A673 (cell line): Measurements from ENCODE around the gene SHISA4. TPM values are rescaled to one million over a fixed set of nuclear protein-coding genes. Genes with fewer than 3 reads are reported as not detected.

Experiments
- BruUV-seq: library from RNA; stranded (reverse); fragments of 400-500 nt; replicated peaks from 2 replicates; lab custom pipeline; 2021; lab: Mats Ljungman, UMichigan
- CTCF ChIA-PET: fragments of 300-600 bp; sonication (Branson Sonifier 250); formaldehyde crosslinking; loops from one replicate; lab custom pipeline; 2022; ENCODE audit warnings: antibody characterized with exemption; lab: Charles Lee
- POLR2A ChIA-PET: fragments of 300-600 bp; sonication (Branson Sonifier 250); formaldehyde crosslinking; loops from one replicate; lab custom pipeline; 2022; ENCODE audit warnings: antibody characterized with exemption; ENCODE audit not compliant: low non-redundant PET; lab: Charles Lee
- DNase-seq: peaks from one replicate; pipeline ENCODE4 v3.0.0-alpha.2; 2015; ENCODE audit warnings: low spot score
- H3K27ac ChIP-seq: fragments of 200-600 bp; sonication (generic); 2 replicates; pipeline ENCODE4 v1.5.1; 2016; ENCODE audit warnings: mixed run types, low read depth, mild to moderate bottlenecking, mixed read lengths, antibody characterized with exemption, low read length; ENCODE audit not compliant: poor library complexity, severe bottlenecking
- H3K27me3 ChIP-seq: fragments of 200-600 bp; sonication (generic); replicated peaks from 2 replicates; pipeline ENCODE4 v1.6.1; 2017; ENCODE audit warnings: mixed run types, low read depth, mild to moderate bottlenecking, mixed read lengths, antibody characterized with exemption, low read length; ENCODE audit not compliant: insufficient read depth, poor library complexity
- H3K36me3 ChIP-seq: fragments of 200-600 bp; sonication (generic); 2 replicates; pipeline ENCODE4 v1.6.1; 2016; ENCODE audit warnings: mixed run types, mild to moderate bottlenecking, mixed read lengths, antibody characterized with exemption, low read length; ENCODE audit not compliant: insufficient read depth, poor library complexity, severe bottlenecking
- H3K4me1 ChIP-seq: fragments of 200-600 bp; sonication (generic); 2 replicates; pipeline ENCODE4 v1.6.1; 2017; ENCODE audit warnings: mixed run types, mild to moderate bottlenecking, mixed read lengths, antibody characterized with exemption, low read length; ENCODE audit not compliant: insufficient read depth, poor library complexity, severe bottlenecking
- H3K4me3 ChIP-seq: fragments of 200-600 bp; sonication (generic); 2 replicates; pipeline ENCODE4 v1.5.1; 2016; ENCODE audit warnings: low read depth, mixed run types, mild to moderate bottlenecking, mixed read lengths, low read length; ENCODE audit not compliant: poor library complexity, severe bottlenecking
- H3K9me3 ChIP-seq: fragments of 200-600 bp; sonication (generic); 2 replicates; pipeline ENCODE4 v1.6.1; 2016; ENCODE audit warnings: mixed run types, low read depth, mild to moderate bottlenecking, mixed read lengths, antibody characterized with exemption, low read length; ENCODE audit not compliant: poor library complexity, severe bottlenecking
- EZH2 ChIP-seq: fragments of 200-600 bp; sonication (generic); IDR thresholded peaks from 2 replicates; pipeline ENCODE4 v1.6.1; 2017; ENCODE audit warnings: borderline replicate concordance, low read depth, mild to moderate bottlenecking, mixed read lengths, antibody characterized with exemption, low read length; ENCODE audit not compliant: poor library complexity, severe bottlenecking
- intact Hi-C: fragments of 100-400 bp; cut with micrococcal nuclease; formaldehyde crosslinking; loops from one replicate; pipeline ENCODE4 v1.10.0; 2022; ENCODE audit not compliant: unreplicated experiment
- total RNA-seq: library from RNA; stranded (reverse); gene quantifications from 2 replicates; pipeline ENCODE4 v1.2.3, GENCODE V29; 2021
- TF ChIP-seq, protein P1 (sequence below): fragments of 300-800, 200-600 bp; sonication (generic); conservative IDR thresholded peaks from 2 replicates; pipeline ENCODE4 v1.5.1; 2017; ENCODE audit warnings: low read depth, mild to moderate bottlenecking, antibody characterized with exemption, low read length, moderate library complexity, mixed read lengths

Gene SHISA4
- total RNA-seq, 1 experiment from 2014 or later = 1.2 TPM

DNA sequence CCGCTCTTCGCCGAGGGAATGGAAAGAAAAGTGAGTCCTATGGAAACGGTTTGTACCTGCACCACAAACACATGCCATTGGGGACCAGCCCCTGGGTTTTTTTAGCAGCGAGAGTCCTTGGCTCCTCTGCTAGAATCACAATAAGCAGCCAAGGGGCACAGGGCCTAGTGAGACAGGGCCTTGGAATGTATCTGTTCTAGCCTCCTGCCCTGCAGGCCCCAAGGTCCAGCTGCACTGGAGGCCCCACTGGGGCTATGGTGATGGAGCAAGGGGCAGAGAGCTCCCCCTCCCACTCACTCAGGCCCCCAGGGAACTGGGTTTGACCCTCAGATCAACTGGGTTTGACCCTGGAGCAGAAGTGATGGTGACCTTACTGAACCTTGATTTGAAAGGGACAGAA is 14.4 kb downstream of the SHISA4 start:
- POLR2A ChIA-PET = no interaction called here
- intact Hi-C loops = no loop called here

DNA sequence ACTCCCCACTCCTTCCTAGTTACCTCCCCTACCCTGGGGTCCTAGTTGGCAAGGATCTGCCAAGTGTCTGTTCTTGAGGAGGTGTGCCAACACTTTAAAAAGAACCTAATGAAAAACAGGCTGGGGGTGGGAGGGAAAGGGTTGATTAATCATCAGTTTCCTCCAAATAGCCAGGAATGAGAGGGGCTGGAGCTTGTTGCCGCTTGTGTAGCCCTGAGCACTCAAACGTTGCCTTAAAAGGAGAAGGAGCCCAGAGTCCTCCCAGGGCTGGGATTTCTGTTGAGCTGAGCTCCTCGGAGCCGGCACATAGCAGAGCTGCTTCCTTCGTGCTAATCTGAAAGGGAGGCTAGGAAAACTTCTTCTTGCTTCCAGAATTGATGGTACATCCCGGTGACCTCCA is 15.9 kb downstream of the SHISA4 start:
- Histone ChIP-seq H3K4me1 (no peaks in the 10 kb centered on the region), H3K36me3 (no peaks in the 10 kb centered on the region), H3K27ac (no peak overlapping the region), H3K9me3 (no peaks in the 10 kb centered on the region), H3K27me3 (no peaks in the 10 kb centered on the region), H3K4me3 (no peak overlapping the region)
- intact Hi-C loops = no loop called here
- TF ChIP-seq EZH2 = no peak
- TF ChIP-seq, protein P1, sequence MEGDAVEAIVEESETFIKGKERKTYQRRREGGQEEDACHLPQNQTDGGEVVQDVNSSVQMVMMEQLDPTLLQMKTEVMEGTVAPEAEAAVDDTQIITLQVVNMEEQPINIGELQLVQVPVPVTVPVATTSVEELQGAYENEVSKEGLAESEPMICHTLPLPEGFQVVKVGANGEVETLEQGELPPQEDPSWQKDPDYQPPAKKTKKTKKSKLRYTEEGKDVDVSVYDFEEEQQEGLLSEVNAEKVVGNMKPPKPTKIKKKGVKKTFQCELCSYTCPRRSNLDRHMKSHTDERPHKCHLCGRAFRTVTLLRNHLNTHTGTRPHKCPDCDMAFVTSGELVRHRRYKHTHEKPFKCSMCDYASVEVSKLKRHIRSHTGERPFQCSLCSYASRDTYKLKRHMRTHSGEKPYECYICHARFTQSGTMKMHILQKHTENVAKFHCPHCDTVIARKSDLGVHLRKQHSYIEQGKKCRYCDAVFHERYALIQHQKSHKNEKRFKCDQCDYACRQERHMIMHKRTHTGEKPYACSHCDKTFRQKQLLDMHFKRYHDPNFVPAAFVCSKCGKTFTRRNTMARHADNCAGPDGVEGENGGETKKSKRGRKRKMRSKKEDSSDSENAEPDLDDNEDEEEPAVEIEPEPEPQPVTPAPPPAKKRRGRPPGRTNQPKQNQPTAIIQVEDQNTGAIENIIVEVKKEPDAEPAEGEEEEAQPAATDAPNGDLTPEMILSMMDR = no peak
- DNase-seq = no peak
- CTCF ChIA-PET = no interaction called here
- no TSS peak for BruUV-seq
- POLR2A ChIA-PET = no interaction called here

More for the DNA sequence above, 14.4 kb downstream of the SHISA4 start:
- CTCF ChIA-PET = no interaction called here
- no TSS peak for BruUV-seq
- H3K4me1 ChIP-seq = no peaks in the 10 kb centered on the region
- H3K9me3 ChIP-seq = no peaks in the 10 kb centered on the region
- TF ChIP-seq, protein P1 = no peak
- TF ChIP-seq EZH2 = no peak
- H3K36me3 ChIP-seq = no peaks in the 10 kb centered on the region
- H3K27me3 ChIP-seq = no peaks in the 10 kb centered on the region
- no peak overlapping the region for H3K4me3 ChIP-seq
- no peak for DNase-seq
- no peak overlapping the region for H3K27ac ChIP-seq

DNA sequence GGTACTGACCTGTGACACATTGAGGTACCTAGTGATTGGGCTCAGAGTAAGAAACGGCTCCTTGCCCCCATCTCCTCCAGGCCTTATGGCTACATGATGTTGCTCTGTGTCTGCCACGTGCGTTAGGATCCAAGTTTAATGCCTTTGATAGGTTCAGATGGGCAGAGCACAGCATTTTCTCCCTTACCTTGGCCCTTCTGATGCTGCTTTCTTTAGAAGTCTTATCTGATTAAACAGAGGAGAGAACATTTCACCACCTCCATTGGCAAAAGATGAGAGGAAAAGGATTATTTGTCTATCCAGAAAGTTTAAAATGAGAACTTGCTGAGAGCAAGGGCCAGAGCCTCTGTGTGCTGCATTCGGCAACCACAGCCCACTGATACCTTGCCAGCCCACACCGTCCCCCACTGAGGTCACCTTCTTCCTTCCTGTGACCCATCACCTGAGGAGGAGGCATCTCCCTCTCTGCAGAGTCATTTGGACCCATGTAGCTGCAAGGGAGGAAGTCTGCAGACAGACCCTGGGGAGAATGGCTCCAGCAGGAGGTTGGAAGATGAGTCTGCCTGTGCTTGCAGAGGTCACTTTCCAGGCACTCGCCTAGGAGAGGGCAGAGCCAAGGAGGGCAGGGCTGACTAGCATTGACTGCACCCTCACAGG is 16.7 kb downstream of the SHISA4 start:
- Histone ChIP-seq H3K9me3 (no peaks in the 10 kb centered on the region), H3K4me3 (no peak overlapping the region), H3K27ac (no peak overlapping the region), H3K4me1 (no peaks in the 10 kb centered on the region), H3K27me3 (no peaks in the 10 kb centered on the region), H3K36me3 (no peaks in the 10 kb centered on the region)
- intact Hi-C loops = no loop called here
- no TSS peak for BruUV-seq
- ChIA-PET POLR2A (no interaction called here), CTCF (no interaction called here)
- no peak for DNase-seq
- no peak for TF ChIP-seq EZH2
- TF ChIP-seq, protein P1 = no peak
